ENCODE measurements around the gene BPTF.
"Not testable (repeated sequence)": the region's sequence is repeated elsewhere in the genome, so short reads cannot be mapped to it uniquely, and the experiment has no call there.

GRCh38 chr17:67996301-67997171 lies 171.2 kb downstream of the BPTF start, which contains the start of gene C17orf58:
- not testable (repeated sequence) for TF ChIP-seq GATA2, GATA3 (IDR thresholded peaks at IDR 0.05; ENCODE audit: low read depth, low read length)
